ENCODE results near the gene TUBGCP6.

Gene TUBGCP6

DNA sequence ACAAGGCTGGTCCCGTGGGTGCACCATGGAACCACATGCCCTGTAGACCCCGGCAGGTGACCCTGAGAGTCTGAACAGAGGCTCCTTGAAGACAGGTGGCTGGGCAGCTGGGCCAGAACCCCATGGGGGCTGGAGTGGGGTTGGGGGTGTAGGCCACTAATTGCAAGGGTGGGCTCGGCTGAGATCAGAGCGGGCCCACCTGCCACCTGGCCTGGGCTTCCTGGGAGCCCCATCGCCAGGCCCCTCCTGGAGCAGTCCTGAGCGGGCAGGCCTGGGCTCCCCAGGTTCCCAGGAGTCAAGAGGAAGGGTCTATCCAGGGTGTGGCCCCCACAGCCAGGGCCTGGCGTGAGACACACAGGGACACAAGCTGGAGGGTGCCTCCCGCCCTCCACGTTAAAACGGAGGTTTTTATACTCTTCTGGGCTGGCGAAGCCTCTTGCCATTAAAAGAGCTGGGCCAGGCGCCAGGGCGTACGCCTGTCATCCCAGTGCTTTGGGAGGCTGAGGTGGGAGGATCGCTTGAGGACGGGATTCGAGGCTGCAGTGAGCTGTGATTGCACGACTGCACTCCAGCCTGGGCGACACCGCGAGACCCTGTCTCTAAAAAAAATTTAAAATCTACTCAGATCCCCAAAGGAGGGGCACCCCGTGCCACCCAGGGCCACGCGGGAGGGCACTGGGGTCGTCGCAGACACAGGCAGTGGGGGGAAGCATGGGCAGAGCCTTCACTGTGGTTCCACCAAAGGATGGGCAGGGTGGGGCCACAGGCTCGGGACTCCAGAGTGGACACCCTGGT lies 63.9 kb downstream of the TUBGCP6 start:
- no peak for DNase-seq (ENCODE audit: low read depth in 2 of 2)

GRCh38 chr22:50179937-50180726 lies 64.7 kb downstream of the TUBGCP6 start:
- no peak for DNase-seq (ENCODE audit: low read depth in 2 of 2)

GRCh38 chr22:50178871-50179869 lies 65.7 kb downstream of the TUBGCP6 start:
- no peak for DNase-seq (ENCODE audit: low read depth in 2 of 2)

GRCh38 chr22:50178471-50178864 lies 66.4 kb downstream of the TUBGCP6 start:
- no peak for DNase-seq (ENCODE audit: low read depth in 2 of 2)

DNA sequence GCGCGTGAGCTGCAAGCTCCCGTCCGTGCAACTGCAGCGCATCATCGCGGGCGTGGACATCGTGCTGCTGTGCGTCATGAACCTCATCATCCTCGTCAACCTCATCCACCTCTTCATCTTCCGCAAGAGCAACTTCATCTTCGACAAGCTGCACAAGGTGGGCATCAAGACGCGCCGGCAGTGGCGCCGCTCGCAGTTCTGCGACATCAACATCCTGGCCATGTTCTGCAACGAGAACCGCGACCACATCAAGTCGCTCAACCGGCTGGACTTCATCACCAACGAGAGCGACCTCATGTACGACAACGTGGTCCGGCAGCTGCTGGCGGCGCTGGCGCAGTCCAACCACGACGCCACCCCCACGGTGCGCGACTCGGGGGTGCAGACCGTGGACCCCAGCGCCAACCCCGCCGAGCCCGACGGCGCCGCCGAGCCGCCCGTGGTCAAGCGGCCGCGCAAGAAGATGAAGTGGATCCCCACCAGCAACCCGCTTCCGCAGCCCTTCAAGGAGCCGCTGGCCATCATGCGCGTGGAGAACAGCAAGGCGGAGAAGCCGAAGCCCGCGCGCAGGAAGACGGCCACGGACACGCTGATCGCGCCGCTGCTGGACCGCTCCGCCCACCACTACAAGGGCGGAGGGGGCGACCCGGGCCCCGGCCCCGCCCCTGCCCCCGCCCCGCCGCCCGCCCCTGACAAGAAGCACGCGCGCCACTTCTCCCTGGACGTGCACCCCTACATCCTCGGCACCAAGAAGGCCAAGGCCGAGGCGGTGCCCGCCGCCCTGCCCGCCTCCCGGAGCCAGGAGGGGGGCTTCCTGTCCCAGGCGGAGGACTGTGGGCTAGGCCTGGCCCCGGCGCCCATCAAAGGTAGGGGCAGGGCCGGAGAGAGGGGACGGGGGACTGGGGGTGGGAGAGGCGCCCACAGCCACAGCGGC lies 67.0 kb downstream of the TUBGCP6 start:
- no peak for DNase-seq (ENCODE audit: low read depth in 2 of 2)

DNA sequence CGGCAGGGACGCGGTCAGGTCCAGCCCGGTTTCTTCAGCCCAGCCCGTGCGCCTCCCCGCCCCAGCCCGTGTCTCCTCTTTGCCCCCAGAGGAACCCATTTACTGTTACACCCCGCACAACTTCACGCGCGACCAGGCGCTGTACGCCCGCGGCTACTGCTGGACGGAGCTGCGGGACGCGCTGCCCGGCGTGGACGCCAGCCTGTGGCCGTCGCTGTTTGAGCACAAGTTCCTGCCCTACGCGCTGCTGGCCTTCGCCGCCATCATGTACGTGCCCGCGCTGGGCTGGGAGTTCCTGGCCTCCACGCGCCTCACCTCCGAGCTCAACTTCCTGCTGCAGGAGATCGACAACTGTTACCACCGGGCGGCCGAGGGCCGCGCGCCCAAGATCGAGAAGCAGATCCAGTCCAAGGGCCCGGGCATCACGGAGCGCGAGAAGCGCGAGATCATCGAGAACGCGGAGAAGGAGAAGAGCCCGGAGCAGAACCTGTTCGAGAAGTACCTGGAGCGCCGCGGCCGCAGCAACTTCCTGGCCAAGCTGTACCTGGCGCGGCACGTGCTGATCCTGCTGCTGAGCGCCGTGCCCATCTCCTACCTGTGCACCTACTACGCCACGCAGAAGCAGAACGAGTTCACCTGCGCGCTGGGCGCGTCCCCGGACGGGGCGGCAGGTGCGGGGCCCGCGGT lies 67.8 kb downstream of the TUBGCP6 start:
- DNase-seq (ENCODE audit: low read depth in 2 of 2): no peak

DNA sequence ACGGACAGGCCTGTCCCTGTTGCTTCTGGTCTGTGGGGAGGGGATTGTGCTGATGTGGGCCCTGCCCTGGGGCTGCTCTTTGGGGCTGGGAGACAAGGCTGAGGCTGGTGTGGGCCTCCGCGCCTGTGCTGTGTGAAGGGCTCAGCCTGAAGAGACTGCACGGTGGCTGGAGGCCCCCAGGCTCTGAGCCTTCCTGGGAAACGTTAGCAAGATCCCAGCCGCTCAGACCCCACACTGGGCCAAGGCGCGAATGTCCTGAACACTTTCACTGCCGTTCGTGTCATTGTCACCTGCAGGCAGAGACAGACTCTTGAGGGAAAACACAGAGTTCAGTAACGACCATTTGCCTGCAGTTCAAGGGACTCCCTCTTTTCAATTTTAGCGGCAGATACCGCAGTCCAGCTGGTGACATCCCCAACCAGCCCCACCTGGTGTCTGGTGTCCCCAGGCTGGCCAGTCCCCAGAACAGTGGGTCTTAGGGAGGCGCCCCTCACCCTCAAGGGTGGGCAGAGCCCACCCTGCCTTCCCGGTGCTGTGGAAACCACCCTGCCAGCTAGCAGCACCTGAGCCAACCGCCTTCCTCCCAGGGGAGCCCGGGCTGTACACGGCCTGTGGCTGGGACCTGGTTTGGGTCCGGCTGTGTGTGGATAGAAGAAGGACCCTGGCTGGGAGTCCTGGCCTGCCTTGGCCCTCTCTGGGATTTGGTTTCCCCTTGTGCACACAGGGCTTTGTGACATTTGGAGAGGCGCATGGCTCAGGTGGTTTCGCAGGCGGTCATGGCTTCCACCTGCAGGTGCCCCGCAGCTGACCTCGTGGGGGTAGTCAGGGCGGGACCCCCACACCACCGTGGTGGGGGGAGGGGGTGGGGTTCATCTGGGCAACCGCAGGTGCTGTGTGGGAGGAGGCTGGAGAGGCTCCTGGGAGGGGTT lies 68.6 kb downstream of the TUBGCP6 start:
- no peak for DNase-seq (ENCODE audit: low read depth in 2 of 2)

DNA sequence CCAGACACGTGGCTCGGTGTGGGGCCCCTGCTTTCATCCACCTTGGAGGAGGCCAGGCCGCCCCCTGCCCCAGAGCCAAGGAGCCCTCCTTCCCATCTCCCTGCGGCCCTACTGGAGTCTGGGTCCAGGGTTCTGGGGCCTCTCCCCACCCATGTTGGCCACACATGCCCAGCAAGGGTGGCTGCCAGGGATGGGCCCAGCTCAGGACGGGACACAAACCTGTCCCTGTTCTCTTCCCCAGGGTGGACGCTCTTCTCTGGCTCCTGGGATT lies 69.7 kb downstream of the TUBGCP6 start:
- DNase-seq (ENCODE audit: low read depth in 2 of 2): no peak

DNA sequence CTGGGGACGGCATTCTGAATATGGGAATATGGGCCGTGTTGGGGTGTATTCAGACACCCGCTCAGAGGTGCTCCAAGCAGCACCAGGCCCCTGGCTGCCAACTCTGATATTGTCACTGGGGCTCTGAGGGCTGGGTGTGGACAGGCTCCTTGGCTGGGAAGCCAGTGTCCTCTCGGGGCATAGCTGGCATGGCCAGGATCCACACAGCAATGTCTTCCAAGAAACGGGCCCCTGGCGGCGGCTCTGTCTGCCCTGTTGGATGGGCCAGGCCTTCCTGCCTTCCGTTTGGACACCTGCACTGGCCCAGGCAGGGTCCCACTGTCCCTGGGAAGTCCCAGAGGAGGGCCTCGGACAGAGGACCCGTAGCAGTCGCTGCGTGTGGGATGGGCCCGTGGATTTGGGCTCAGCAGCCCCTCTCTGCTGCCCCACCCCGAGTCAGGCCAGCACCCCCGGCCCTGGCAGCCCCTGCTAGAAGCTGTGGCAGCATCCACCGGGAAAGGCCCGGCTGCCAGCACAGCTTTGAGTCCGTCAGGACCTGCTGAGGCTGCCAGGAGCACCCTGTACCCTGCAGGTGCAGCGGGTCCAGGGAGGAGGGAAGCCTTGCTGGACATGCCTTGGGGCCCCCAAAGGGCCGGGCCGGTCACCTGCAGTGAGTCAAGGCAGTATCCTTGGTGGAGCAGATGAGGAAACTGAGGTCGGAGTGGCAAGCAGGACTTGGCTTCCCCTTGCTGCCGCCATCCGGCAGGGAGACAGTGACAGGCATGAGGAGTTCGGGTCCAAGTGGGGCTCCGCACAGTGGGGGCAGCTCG lies 70.2 kb downstream of the TUBGCP6 start:
- DNase-seq (ENCODE audit: low read depth in 2 of 2): no peak

DNA sequence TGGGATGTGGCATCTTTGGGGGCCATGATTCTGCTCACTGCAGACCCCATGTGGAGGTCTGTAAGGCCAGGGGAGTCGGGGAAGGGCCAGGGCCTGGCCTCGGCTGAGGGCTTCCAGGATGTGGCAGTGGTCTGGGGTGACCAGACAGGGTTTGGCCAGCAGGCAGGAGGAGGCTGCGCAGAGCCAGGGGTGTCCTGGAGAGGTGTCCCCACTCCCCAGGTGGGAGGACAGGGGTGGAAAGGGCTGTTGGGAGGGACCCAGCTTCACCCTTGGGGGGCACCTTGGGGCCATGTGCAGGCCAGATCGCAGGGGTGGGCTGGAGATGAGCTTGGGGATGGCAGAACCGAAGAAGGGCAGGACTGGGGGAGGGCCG lies 70.9 kb downstream of the TUBGCP6 start:
- no peak for DNase-seq (ENCODE audit: low read depth in 2 of 2)

DNA sequence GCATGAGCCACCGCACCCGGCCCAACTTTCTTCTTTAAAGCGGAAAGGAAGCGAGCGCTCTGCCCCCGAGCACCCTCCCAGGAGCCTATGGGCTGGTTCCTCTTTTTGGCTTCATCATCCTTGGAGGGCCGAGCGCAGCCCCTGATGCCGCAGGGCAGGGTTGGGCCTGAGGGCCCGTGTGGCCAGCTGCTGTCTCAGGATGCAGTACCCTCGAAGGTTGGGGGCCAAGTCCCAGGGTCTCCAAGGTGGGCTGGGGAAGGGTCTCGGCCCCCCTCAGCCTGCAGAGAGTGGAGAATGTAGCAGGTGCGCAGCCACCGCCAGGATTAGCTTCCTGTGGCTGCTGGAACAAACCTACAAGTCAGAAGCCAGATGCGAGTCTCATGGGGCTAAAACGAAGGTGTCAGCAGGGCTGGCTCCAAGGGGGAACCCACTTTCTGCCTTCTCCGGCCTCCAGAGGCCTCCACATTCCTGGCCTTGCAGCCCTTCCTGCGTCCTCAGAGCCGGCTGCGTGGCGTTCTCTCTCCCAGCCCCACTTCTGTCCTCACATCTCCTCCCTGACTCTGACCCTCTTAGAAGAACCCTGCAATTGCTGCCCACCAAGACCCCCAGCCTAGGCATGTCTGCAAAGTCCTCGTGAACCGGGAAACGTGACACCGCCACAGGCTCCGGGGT lies 71.4 kb downstream of the TUBGCP6 start:
- no peak for DNase-seq (ENCODE audit: low read depth in 2 of 2)

GRCh38 chr22:50171965-50172421 lies 72.8 kb downstream of the TUBGCP6 start:
- no peak for DNase-seq (ENCODE audit: low read depth in 2 of 2)

DNA sequence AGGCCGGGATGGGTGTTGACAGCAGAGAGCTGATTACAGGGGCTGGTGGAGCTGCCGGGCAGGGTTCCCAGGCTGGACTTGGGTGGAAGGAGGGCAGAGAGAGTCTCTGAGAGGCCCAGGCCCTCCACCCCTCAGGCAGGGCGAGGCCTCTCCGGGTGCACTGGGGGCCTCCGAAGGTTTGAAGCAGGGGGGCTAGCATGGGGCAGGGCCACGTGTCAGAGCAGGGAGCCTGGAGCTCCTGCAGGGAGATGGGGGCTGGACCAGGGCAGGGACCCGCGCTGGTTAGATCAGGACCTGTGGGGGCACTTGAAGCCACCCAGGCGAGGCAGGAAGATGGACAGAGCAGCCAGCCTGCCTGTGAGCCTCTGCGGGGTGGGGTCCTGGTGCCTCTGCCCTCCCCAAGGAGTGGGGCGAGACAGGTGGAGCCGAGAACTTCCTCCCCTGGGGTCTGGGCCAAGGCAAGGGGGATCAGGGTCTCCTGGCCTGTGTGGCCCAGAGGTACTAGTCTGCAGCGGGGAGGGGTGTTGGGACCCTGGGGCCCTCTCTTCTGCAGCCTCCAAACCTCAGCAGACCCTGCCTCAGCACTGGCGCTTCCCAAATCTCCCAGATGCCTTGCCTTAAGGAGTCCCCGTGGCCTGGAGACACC lies 73.4 kb downstream of the TUBGCP6 start:
- no peak for DNase-seq (ENCODE audit: low read depth in 2 of 2)

- no peak for DNase-seq (ENCODE audit: low read depth in 2 of 2)
Measured at GRCh38 chr22:50170453-50171318, 74.1 kb downstream of the TUBGCP6 start, which contains the start of gene PANX2. PANX2 (plus strand) TSS chr22:50170731; CDS start chr22:50170731, 0 bp downstream.

DNA sequence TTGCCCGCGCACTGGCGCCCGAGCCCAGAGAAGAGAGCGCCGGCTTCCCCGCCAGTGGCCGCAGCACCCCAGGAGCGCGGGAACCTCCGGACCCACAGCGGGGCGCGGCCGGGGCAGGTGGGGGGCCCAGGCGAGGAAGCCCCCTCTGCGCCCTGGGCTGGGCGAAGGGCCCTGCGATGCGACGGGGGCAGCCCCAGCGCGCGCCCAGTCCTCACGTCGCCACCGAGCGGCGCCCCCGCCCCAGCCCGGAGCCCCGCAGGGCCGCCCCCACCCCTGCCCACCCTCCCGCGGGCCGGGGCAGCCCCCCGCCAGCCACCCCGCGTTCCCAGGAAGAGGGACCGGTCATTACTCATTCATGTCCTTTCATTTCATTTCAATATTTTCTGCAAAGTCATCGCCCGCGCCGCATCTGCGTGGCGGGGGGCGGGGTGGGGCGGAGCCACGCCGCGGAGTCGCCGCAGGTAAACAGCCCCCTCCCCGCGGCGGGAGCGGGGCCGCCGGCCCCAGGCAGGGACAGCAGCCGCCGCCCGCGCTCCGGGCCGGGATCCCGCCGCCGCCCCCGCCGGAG lies 75.0 kb downstream of the TUBGCP6 start:
- DNase-seq (ENCODE audit: low read depth in 2 of 2): no peak

- DNase-seq (ENCODE audit: low read depth in 2 of 2): no peak
Measured at GRCh38 chr22:50169181-50169759, 75.6 kb downstream of the TUBGCP6 start.

All from stimulated activated CD8-positive, alpha-beta memory T cell treated with anti-CD3 and anti-CD28 coated beads, Interleukin-2, amount 100 ng/mL, for 48 hours (primary cell).